RWPE2 (cell line): ENCODE data around the gene POLD2.

Source experiments
- ATAC-seq: fragments of 200-7000 bp; cut with Tn5 transposase; 3 replicates; pipeline ENCODE4 v1.9.1; 2021; ENCODE audit warnings: low read depth
- DNase-seq: peaks from one replicate; pipeline ENCODE4 v3.0.0-alpha.2; 2020; ENCODE audit warnings: low spot score
- H3K27ac ChIP-seq: fragments of 450-650 bp; 2 replicates; pipeline ENCODE4 v1.5.1; 2017; ENCODE audit warnings: mild to moderate bottlenecking; ENCODE audit not compliant: poor library complexity, severe bottlenecking
- H3K27me3 ChIP-seq: fragments of 250-450 bp; sonication (Bioruptor Pico); 2 replicates; pipeline ENCODE4 v1.5.1; 2021; ENCODE audit warnings: mild to moderate bottlenecking, moderate library complexity; ENCODE audit not compliant: insufficient read depth, poor library complexity, severe bottlenecking
- H3K36me3 ChIP-seq: fragments of 250-450 bp; sonication (Bioruptor Pico); 2 replicates; pipeline ENCODE4 v1.5.1; 2020; ENCODE audit warnings: low read depth, mild to moderate bottlenecking, moderate library complexity
- H3K4me1 ChIP-seq: fragments of 250-450 bp; sonication (Bioruptor Pico); 2 replicates; pipeline ENCODE4 v1.5.1; 2021; ENCODE audit warnings: mild to moderate bottlenecking, moderate library complexity; ENCODE audit not compliant: insufficient read depth, poor library complexity, severe bottlenecking
- H3K4me3 ChIP-seq: fragments of 250-450 bp; sonication (Bioruptor Pico); 2 replicates; pipeline ENCODE4 v1.5.1; 2021; ENCODE audit warnings: mild to moderate bottlenecking, moderate library complexity; ENCODE audit not compliant: severe bottlenecking
- H3K9me3 ChIP-seq: fragments of 250-450 bp; sonication (Bioruptor Pico); 2 replicates; pipeline ENCODE4 v1.5.1; 2021; ENCODE audit warnings: mild to moderate bottlenecking, moderate library complexity; ENCODE audit not compliant: severe bottlenecking
- TF ChIP-seq, protein P1 (sequence below): fragments of 450-650 bp; IDR thresholded peaks from one replicate; pipeline ENCODE4 v1.5.1; 2017; ENCODE audit warnings: mild to moderate bottlenecking, moderate library complexity; ENCODE audit not compliant: poor library complexity, severe bottlenecking

The POLD2 gene

DNA sequence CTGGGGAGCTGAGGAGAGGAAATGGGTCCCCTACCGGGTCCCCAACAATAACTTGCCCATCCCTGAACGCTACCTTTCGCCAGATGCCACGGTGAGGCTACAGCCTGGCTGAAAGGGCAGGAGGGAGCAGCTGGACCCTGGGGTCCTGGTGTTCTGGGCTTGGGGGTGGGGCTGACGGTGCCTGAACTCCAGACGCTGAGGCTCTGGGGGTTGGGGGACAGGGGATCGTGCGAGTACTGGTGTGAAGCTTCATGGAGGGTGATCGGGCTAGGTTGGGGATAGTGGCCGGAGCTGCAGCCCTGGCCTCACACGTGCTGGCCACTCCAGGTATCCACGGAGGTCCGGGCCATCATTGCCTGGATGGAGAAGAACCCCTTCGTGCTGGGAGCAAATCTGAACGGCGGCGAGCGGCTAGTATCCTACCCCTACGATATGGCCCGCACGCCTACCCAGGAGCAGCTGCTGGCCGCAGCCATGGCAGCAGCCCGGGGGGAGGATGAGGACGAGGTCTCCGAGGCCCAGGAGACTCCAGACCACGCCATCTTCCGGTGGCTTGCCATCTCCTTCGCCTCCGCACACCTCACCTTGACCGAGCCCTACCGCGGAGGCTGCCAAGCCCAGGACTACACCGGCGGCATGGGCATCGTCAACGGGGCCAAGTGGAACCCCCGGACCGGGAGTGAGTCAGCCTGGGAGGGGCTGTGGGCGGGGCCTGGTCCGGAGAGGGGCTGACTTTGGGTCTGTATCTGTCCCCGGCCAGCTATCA lies 10.9 kb downstream of the POLD2 start:
- TF ChIP-seq, protein P1, sequence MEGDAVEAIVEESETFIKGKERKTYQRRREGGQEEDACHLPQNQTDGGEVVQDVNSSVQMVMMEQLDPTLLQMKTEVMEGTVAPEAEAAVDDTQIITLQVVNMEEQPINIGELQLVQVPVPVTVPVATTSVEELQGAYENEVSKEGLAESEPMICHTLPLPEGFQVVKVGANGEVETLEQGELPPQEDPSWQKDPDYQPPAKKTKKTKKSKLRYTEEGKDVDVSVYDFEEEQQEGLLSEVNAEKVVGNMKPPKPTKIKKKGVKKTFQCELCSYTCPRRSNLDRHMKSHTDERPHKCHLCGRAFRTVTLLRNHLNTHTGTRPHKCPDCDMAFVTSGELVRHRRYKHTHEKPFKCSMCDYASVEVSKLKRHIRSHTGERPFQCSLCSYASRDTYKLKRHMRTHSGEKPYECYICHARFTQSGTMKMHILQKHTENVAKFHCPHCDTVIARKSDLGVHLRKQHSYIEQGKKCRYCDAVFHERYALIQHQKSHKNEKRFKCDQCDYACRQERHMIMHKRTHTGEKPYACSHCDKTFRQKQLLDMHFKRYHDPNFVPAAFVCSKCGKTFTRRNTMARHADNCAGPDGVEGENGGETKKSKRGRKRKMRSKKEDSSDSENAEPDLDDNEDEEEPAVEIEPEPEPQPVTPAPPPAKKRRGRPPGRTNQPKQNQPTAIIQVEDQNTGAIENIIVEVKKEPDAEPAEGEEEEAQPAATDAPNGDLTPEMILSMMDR = no peak
- no peaks in the 10 kb centered on the region for H3K4me1 ChIP-seq
- H3K27me3 ChIP-seq = no peaks in the 10 kb centered on the region
- H3K36me3 ChIP-seq = peaks cover 29% of the 10 kb centered on the region
- H3K9me3 ChIP-seq = no peaks in the 10 kb centered on the region
- H3K4me3 ChIP-seq = no peak overlapping the region
- ATAC-seq = no peak
- no peak for DNase-seq
- no peak overlapping the region for H3K27ac ChIP-seq

DNA sequence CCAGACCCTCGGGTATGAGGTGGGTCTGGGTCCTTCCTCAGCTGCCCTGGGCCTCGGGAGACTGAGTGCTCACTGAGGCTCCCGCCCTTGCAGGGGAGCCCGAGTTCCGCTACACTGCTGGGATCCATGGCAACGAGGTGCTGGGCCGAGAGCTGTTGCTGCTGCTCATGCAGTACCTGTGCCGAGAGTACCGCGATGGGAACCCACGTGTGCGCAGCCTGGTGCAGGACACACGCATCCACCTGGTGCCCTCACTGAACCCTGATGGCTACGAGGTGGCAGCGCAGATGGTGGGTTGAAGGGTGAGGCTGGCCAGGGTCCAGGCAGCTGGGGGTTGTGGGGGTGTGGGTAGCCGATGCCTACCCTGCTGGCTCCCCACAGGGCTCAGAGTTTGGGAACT lies 11.6 kb downstream of the POLD2 start:
- DNase-seq (no peak), ATAC-seq (no peak)
- Histone ChIP-seq H3K9me3 (no peaks in the 10 kb centered on the region), H3K4me3 (no peak overlapping the region), H3K27ac (no peak overlapping the region), H3K36me3 (peaks cover 22% of the 10 kb centered on the region), H3K27me3 (no peaks in the 10 kb centered on the region), H3K4me1 (no peaks in the 10 kb centered on the region)
- TF ChIP-seq, protein P1 = no peak

GRCh38 chr7:44110719-44111635 lies 12.4 kb downstream of the POLD2 start:
- H3K36me3 ChIP-seq = peaks cover 20% of the 10 kb centered on the region
- TF ChIP-seq, protein P1 = no peak
- no peak for DNase-seq

GRCh38 chr7:44109991-44110390 lies 13.4 kb downstream of the POLD2 start:
- ATAC-seq (no peak), DNase-seq (no peak)
- H3K4me3 ChIP-seq = no peak overlapping the region
- no peaks in the 10 kb centered on the region for H3K27me3 ChIP-seq
- no peak overlapping the region for H3K27ac ChIP-seq
- peaks cover 12% of the 10 kb centered on the region; the same call in 1 of the 2 replicates for H3K36me3 ChIP-seq
- TF ChIP-seq, protein P1 = no peak
- H3K9me3 ChIP-seq = no peaks in the 10 kb centered on the region
- peaks cover 9% of the 10 kb centered on the region for H3K4me1 ChIP-seq

More at GRCh38 chr7:44110719-44111635, 12.4 kb downstream of the POLD2 start:
- no peak overlapping the region for H3K27ac ChIP-seq
- ATAC-seq = no peak
- H3K9me3 ChIP-seq = no peaks in the 10 kb centered on the region
- no peaks in the 10 kb centered on the region for H3K27me3 ChIP-seq
- H3K4me1 ChIP-seq = no peaks in the 10 kb centered on the region
- H3K4me3 ChIP-seq = no peak overlapping the region
